GM23338 (cell line): ENCODE results near the gene UGT1A10. TPM values are rescaled to one million over a fixed set of nuclear protein-coding genes. Genes with fewer than 3 reads are reported as not detected.
A peak's percentile ranks its signal among the peaks of the same experiment; 100 is the strongest.

Experiments
- ATAC-seq: fragments of 200-7000 bp; cut with Tn5 transposase; 3 replicates; pipeline ENCODE4 v1.9.1; 2020
- DNase-seq: peaks from one replicate; pipeline ENCODE4 v3.0.0-alpha.2; 2015; ENCODE audit warnings: low spot score
- H2AFZ ChIP-seq: fragments of 200-600 bp; sonication (generic); 2 replicates; pipeline ENCODE4 v1.8.0; 2016; ENCODE audit warnings: antibody characterized with exemption, mild to moderate bottlenecking, moderate library complexity
- H3F3A ChIP-seq: fragments of 200-600 bp; sonication (generic); replicated peaks from 2 replicates; pipeline ENCODE4 v1.8.0; 2017; ENCODE audit warnings: antibody characterized with exemption, mixed run types, low read depth
- H3K27ac ChIP-seq: fragments of 200-600 bp; sonication (generic); 2 replicates; pipeline ENCODE4 v1.6.1; 2016; ENCODE audit warnings: low read depth
- H3K27me3 ChIP-seq: fragments of 200-600 bp; sonication (generic); 2 replicates; pipeline ENCODE4 v1.8.0; 2016; ENCODE audit warnings: mild to moderate bottlenecking, mixed run types, moderate library complexity; ENCODE audit not compliant: insufficient read depth
- H3K36me3 ChIP-seq: fragments of 200-600 bp; sonication (generic); 2 replicates; pipeline ENCODE4 v1.8.0; 2016; ENCODE audit warnings: mild to moderate bottlenecking; ENCODE audit not compliant: insufficient read depth
- H3K4me1 ChIP-seq: fragments of 200-600 bp; sonication (generic); 2 replicates; pipeline ENCODE4 v1.8.0; 2016; ENCODE audit warnings: mild to moderate bottlenecking, moderate library complexity; ENCODE audit not compliant: insufficient read depth
- H3K4me2 ChIP-seq: fragments of 200-600 bp; sonication (generic); 2 replicates; pipeline ENCODE4 v1.7.1; 2017; ENCODE audit warnings: mixed run types
- H3K4me3 ChIP-seq: fragments of 200-600 bp; sonication (generic); 2 replicates; pipeline ENCODE4 v1.6.1; 2016; ENCODE audit warnings: mixed run types
- H3K79me2 ChIP-seq: fragments of 200-600 bp; sonication (generic); replicated peaks from 2 replicates; pipeline ENCODE4 v1.8.0; 2017; ENCODE audit warnings: mild to moderate bottlenecking; ENCODE audit not compliant: insufficient read depth
- H3K9me2 ChIP-seq: fragments of 200-600 bp; sonication (generic); 2 replicates; pipeline ENCODE4 v1.8.0; 2017; ENCODE audit not compliant: insufficient read depth
- H4K20me1 ChIP-seq: fragments of 200-600 bp; sonication (generic); replicated peaks from 2 replicates; pipeline ENCODE4 v1.8.0; 2017; ENCODE audit warnings: mild to moderate bottlenecking; ENCODE audit not compliant: insufficient read depth
- H3K27ac Mint-ChIP-seq: 2 replicates; pipeline ENCODE4 v1.8.0; 2020; ENCODE audit warnings: inconsistent platforms, mild to moderate bottlenecking, moderate library complexity, mixed read lengths
- H3K27me3 Mint-ChIP-seq: 3 replicates; pipeline ENCODE4 v1.8.0; 2022; ENCODE audit warnings: low read depth, mild to moderate bottlenecking, moderate library complexity, mixed read lengths, inconsistent platforms; ENCODE audit not compliant: insufficient read depth, poor library complexity
- H3K36me3 Mint-ChIP-seq: 3 replicates; pipeline ENCODE4 v1.8.0; 2021; ENCODE audit warnings: low read depth, mild to moderate bottlenecking, inconsistent platforms, moderate library complexity, mixed read lengths
- H3K4me1 Mint-ChIP-seq: 3 replicates; pipeline ENCODE4 v1.8.0; 2020; ENCODE audit warnings: mild to moderate bottlenecking, inconsistent platforms, mixed read lengths
- H3K4me3 Mint-ChIP-seq: 3 replicates; pipeline ENCODE4 v1.8.0; 2021; ENCODE audit warnings: moderate library complexity, mild to moderate bottlenecking, inconsistent platforms, mixed read lengths
- H3K9me3 Mint-ChIP-seq: 3 replicates; pipeline ENCODE4 v1.8.0; 2020; ENCODE audit warnings: moderate library complexity, mild to moderate bottlenecking, inconsistent platforms, mixed read lengths
- CREB1 ChIP-seq: fragments of 250-450 bp; sonication (Bioruptor Pico); IDR thresholded peaks from 2 replicates; pipeline ENCODE4 v1.5.0; 2020; ENCODE audit warnings: low read depth, mild to moderate bottlenecking, moderate library complexity
- EZH2 ChIP-seq: fragments of 200-600 bp; sonication (generic); IDR thresholded peaks from one replicate; pipeline ENCODE4 v1.8.0; 2017; ENCODE audit warnings: antibody characterized with exemption, mild to moderate bottlenecking, low read depth; ENCODE audit not compliant: unreplicated experiment
- EZH2phosphoT487 ChIP-seq: fragments of 200-600 bp; sonication (generic); IDR thresholded peaks from one replicate; pipeline ENCODE4 v1.8.1; 2018; ENCODE audit warnings: antibody characterized with exemption; ENCODE audit not compliant: unreplicated experiment
- JUNB ChIP-seq: IDR thresholded peaks from one replicate; pipeline ENCODE4 v1.6.1; 2016; ENCODE audit warnings: antibody characterized with exemption; ENCODE audit not compliant: unreplicated experiment
- NANOG ChIP-seq: IDR thresholded peaks from 2 replicates; pipeline ENCODE4 v1.6.1; 2016; ENCODE audit warnings: antibody characterized with exemption, borderline replicate concordance
- POLR2AphosphoS5 ChIP-seq: IDR thresholded peaks from 2 replicates; pipeline ENCODE4 v1.6.1; 2016; ENCODE audit warnings: antibody characterized with exemption, low read depth
- REST ChIP-seq: IDR thresholded peaks from one replicate; pipeline ENCODE4 v1.6.1; 2018; ENCODE audit warnings: antibody characterized with exemption; ENCODE audit not compliant: unreplicated experiment
- STAT1 ChIP-seq: IDR thresholded peaks from one replicate; pipeline ENCODE4 v1.6.1; 2016; ENCODE audit warnings: antibody characterized with exemption; ENCODE audit not compliant: unreplicated experiment
- ZNF114 ChIP-seq: fragments of 250-450 bp; sonication (Bioruptor Pico); IDR thresholded peaks from 2 replicates; pipeline ENCODE4 v1.5.0; 2020; ENCODE audit warnings: mild to moderate bottlenecking, moderate library complexity
- ZNF331 ChIP-seq: fragments of 250-450 bp; sonication (Bioruptor Pico); IDR thresholded peaks from 2 replicates; pipeline ENCODE4 v1.5.0; 2020; ENCODE audit warnings: low read depth, mild to moderate bottlenecking, moderate library complexity
- ZNF462 ChIP-seq: fragments of 250-450 bp; sonication (Bioruptor Pico); IDR thresholded peaks from 2 replicates; pipeline ENCODE4 v1.5.0; 2020; ENCODE audit warnings: mild to moderate bottlenecking, moderate library complexity
- polyA plus RNA-seq: library from polyadenylated mRNA; unstranded; fragments of >200 nt; fragmentation: Nextera tagmentation; extraction: Ambion mirVana; gene quantifications from 2 replicates; pipeline ENCODE4 v1.2.1, GENCODE V29; 2016
- total RNA-seq: library from RNA; depleted of rRNA; stranded (reverse); fragments of >200 nt; shearing (Covaris generic); gene quantifications from 2 replicates; pipeline ENCODE4 v1.2.3, GENCODE V29; 2014

Gene UGT1A10
- total and polyA plus RNA-seq, 2 experiments from 2014 or later: not detected

DNA sequence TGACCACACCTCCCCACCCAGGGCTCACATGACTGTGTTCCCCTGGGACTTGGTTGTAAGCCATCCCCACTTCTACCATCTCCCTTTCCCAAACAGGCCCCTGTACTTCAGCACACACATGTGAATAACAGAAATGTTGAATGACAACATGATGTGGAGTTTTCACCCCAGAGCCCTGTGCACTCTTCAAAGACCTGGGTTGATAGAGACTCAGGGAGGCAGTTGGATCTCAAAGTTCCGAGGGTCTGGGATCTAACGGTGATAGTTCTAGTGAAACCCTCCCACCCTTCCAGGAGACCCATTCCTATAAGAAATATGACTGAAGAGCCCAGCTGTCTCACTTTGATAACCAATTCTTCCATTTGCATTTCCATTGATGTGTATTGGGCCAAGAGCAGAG lies 141.8 kb downstream of the UGT1A10 start, which contains the start of gene MROH2A:
MROH2A (plus strand) TSS at position 301 of the 400 bp plus-strand sequence. CDS start 1,029 bp downstream, outside the sequence.
- Mint-ChIP-seq H3K9me3 (peaks cover 26% of the 10 kb centered on the region), H3K4me3 (no peak within 1 kb of the TSS), H3K27me3 (no peaks in the 10 kb centered on the region), H3K36me3 (peaks cover 4% of the 10 kb centered on the region; the same call in 2 of the 3 replicates), H3K4me1 (no peaks in the 10 kb centered on the region), H3K27ac (peak within 1 kb of the TSS; percentile 68)
- TF ChIP-seq ZNF331 (CRISPR knock-in tag) (no peak), ZNF114 (CRISPR knock-in tag) (no peak), EZH2 (no peak), ZNF462 (CRISPR knock-in tag) (no peak), POLR2AphosphoS5 (no peak), EZH2phosphoT487 (no peak), NANOG (no peak), JUNB (no peak), CREB1 (no peak), REST (no peak), STAT1 (no peak)
- DNase-seq (no peak), ATAC-seq (no peak)
- no peak within 1 kb of the TSS for H2AFZ ChIP-seq
- no peaks in the 10 kb centered on the region for H3K36me3 ChIP-seq
- no peaks in the 10 kb centered on the region for H3K4me1 ChIP-seq
- no peaks in the 10 kb centered on the region for H3K79me2 ChIP-seq
- H3K4me2 ChIP-seq: no peak within 1 kb of the TSS
- no peak within 1 kb of the TSS for H3K4me3 ChIP-seq
- no peaks in the 10 kb centered on the region for H4K20me1 ChIP-seq
- no peaks in the 10 kb centered on the region for H3F3A ChIP-seq
- H3K27ac ChIP-seq: no peak within 1 kb of the TSS
- no peaks in the 10 kb centered on the region for H3K27me3 ChIP-seq
- 0 out of 2 replicates have a peak, but pooled peaks cover 4% of the 10 kb centered on the region for H3K9me2 ChIP-seq
